LNCAP (cell line): Measurements from ENCODE around the gene NUCKS1.

Source experiments
- CTCF ChIP-seq: fragments of 450-650 bp; IDR thresholded peaks from 2 replicates; pipeline ENCODE4 v1.5.1; 2017; ENCODE audit warnings: mild to moderate bottlenecking

The NUCKS1 gene

DNA sequence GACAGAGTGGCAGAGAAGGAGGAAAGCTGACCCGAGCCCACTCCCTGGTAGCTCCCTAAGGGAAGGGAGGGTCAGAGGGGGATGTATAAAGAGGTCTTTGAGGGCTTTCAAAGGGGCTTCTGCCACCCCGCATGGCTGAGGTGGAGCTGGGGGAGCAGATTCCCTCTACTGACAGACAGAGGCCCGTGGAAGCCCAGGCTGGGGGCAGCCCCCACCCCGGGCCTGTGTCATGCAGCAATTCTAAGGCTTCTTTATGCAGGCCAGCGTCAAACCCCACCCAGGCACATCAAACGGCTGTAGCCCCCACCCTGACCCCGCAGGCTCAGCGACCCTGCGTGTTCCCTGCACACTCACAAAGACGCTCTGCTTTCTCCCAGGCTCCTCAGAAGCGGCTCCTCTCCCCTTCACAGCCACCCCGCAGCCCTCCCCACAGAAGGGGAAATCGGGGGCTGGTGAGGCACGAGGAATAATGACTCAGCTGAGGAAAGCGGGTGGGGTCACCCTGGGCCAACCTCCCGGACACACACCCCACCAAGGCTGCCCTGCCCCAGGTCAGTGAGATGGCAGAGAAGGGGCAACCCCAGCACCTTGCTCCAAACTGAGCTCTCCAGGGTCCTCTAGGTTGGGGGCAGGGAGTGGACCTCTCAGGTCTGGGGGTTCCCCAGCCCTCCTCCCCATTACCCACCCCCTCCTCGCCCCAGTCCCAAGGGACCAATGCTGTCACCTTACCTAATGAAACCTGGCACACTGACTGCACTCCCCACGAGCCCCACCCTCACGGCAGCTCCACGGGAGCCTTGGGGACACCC is 80.4 kb downstream of the NUCKS1 start:
- TF ChIP-seq CTCF: no peak

GRCh38 chr1:205668951-205669340 is 81.0 kb downstream of the NUCKS1 start:
- no peak for TF ChIP-seq CTCF

- TF ChIP-seq CTCF: no peak
Observed at GRCh38 chr1:205667909-205668643, 81.9 kb downstream of the NUCKS1 start.

- no peak for TF ChIP-seq CTCF
Observed at GRCh38 chr1:205666372-205667166, 83.4 kb downstream of the NUCKS1 start.

GRCh38 chr1:205665201-205666045 is 84.6 kb downstream of the NUCKS1 start:
- no peak for TF ChIP-seq CTCF

- no peak for TF ChIP-seq CTCF
Observed at GRCh38 chr1:205664399-205665017, 85.5 kb downstream of the NUCKS1 start.
